MCF 10A (cell line): ENCODE data around the gene RGS16. TPM values are rescaled to one million over a fixed set of nuclear protein-coding genes. Genes with fewer than 3 reads are reported as not detected.

Experiments used
- BruUV-seq: library from RNA; stranded (reverse); fragments of 400-500 nt; replicated peaks from 2 replicates; lab custom pipeline; 2021; lab: Mats Ljungman, UMichigan
- CTCF ChIA-PET: fragments of 300-600 bp; sonication (Branson Sonifier 250); formaldehyde crosslinking; extraction: SDS; loops from one replicate; lab custom pipeline; 2021; ENCODE audit warnings: antibody characterized with exemption, inconsistent platforms; lab: Yijun Ruan, JAX
- POLR2A ChIA-PET: fragments of 300-600, 350-650 bp; sonication (Branson Sonifier 250); formaldehyde crosslinking; extraction: SDS; loops from one replicate; lab custom pipeline; 2020; ENCODE audit warnings: antibody characterized with exemption, inconsistent platforms; lab: Yijun Ruan, JAX
- DNase-seq: peaks from one replicate; pipeline ENCODE4 v3.0.0-alpha.2; 2018; ENCODE audit not compliant: unreplicated experiment
- H3K27ac Mint-ChIP-seq: one replicate; pipeline ENCODE4 v1.8.0; 2022; ENCODE audit warnings: mild to moderate bottlenecking, low read depth, mixed read lengths; ENCODE audit not compliant: unreplicated experiment
- H3K27me3 Mint-ChIP-seq: one replicate; pipeline ENCODE4 v1.8.0; 2022; ENCODE audit warnings: mixed read lengths; ENCODE audit not compliant: insufficient read depth, unreplicated experiment
- H3K36me3 Mint-ChIP-seq: one replicate; pipeline ENCODE4 v1.8.0; 2022; ENCODE audit warnings: mild to moderate bottlenecking, moderate library complexity, mixed read lengths; ENCODE audit not compliant: insufficient read depth, unreplicated experiment
- H3K4me1 Mint-ChIP-seq: one replicate; pipeline ENCODE4 v1.8.0; 2022; ENCODE audit warnings: mixed read lengths; ENCODE audit not compliant: insufficient read depth, unreplicated experiment
- H3K4me3 Mint-ChIP-seq: one replicate; pipeline ENCODE4 v1.8.0; 2022; ENCODE audit warnings: mild to moderate bottlenecking, moderate library complexity, mixed read lengths; ENCODE audit not compliant: unreplicated experiment
- H3K9me3 Mint-ChIP-seq: one replicate; pipeline ENCODE4 v1.8.0; 2022; ENCODE audit warnings: mixed read lengths; ENCODE audit not compliant: unreplicated experiment
- CTCF ChIP-seq: fragments of 200-600 bp; IDR thresholded peaks from one replicate; pipeline ENCODE4 v1.8.0; 2022; ENCODE audit warnings: antibody characterized with exemption, mild to moderate bottlenecking; ENCODE audit not compliant: unreplicated experiment
- intact Hi-C: fragments of 100-400 bp; cut with micrococcal nuclease; formaldehyde crosslinking; loops from 2 replicates; pipeline ENCODE4 v1.14.1; 2022
- total RNA-seq: library from RNA; stranded (reverse); gene quantifications from 2 replicates; pipeline ENCODE4 v1.2.3, GENCODE V29; 2022

Gene RGS16
- total RNA-seq, 1 experiment from 2014 or later: 13.7 TPM

GRCh38 chr1:182611787-182612186, 7.6 kb upstream of the RGS16 start:
- intact Hi-C loops: loop anchor here (10.0 kb wide), 1 partner anchor 1427 kb away; no protein-coding TSS in a partner anchor
- H3K9me3 Mint-ChIP-seq: no peaks in the 10 kb centered on the region
- no peak overlapping the region for H3K4me3 Mint-ChIP-seq
- H3K4me1 Mint-ChIP-seq: peaks cover 19% of the 10 kb centered on the region
- ChIA-PET POLR2A (interaction anchor here (1.2 kb wide), 1 partner anchor 8 kb away, joined by 4 read pairs; no protein-coding TSS in a partner anchor), CTCF (interaction anchor here (0.6 to 4.2 kb wide), 13 partner anchors 8 to 566 kb away, joined by 3 to 24 read pairs (median 3); no protein-coding TSS in a partner anchor)
- no peaks in the 10 kb centered on the region for H3K27me3 Mint-ChIP-seq
- no peak overlapping the region for H3K27ac Mint-ChIP-seq
- H3K36me3 Mint-ChIP-seq: no peaks in the 10 kb centered on the region
- no TSS peak for BruUV-seq
- no peak for TF ChIP-seq CTCF
- no peak for DNase-seq

GRCh38 chr1:182611326-182611725, 7.1 kb upstream of the RGS16 start:
- no peak for TF ChIP-seq CTCF
- BruUV-seq: no TSS peak
- no peak overlapping the region for H3K4me3 Mint-ChIP-seq
- POLR2A ChIA-PET: no interaction called here
- no peaks in the 10 kb centered on the region for H3K27me3 Mint-ChIP-seq
- no peaks in the 10 kb centered on the region for H3K9me3 Mint-ChIP-seq
- intact Hi-C loops: loop anchor here (10.0 kb wide), 1 partner anchor 1427 kb away; no protein-coding TSS in a partner anchor
- no peak for DNase-seq
- no peak overlapping the region for H3K27ac Mint-ChIP-seq
- CTCF ChIA-PET: interaction anchor here (0.6 to 4.2 kb wide), 6 partner anchors 9 to 566 kb away, joined by 3 to 24 read pairs (median 5); no protein-coding TSS in a partner anchor
- peaks cover 14% of the 10 kb centered on the region for H3K4me1 Mint-ChIP-seq
- H3K36me3 Mint-ChIP-seq: no peaks in the 10 kb centered on the region

- H3K4me3 Mint-ChIP-seq: no peak overlapping the region
- DNase-seq: no peak
- H3K9me3 Mint-ChIP-seq: no peaks in the 10 kb centered on the region
- peaks cover 8% of the 10 kb centered on the region for H3K4me1 Mint-ChIP-seq
- BruUV-seq: no TSS peak
- no peaks in the 10 kb centered on the region for H3K36me3 Mint-ChIP-seq
- no peaks in the 10 kb centered on the region for H3K27me3 Mint-ChIP-seq
- intact Hi-C loops: loop anchor here (10.0 kb wide), 1 partner anchor 1426 kb away; no protein-coding TSS in a partner anchor
- POLR2A ChIA-PET: no interaction called here
- no peak overlapping the region for H3K27ac Mint-ChIP-seq
- no peak for TF ChIP-seq CTCF
- CTCF ChIA-PET: interaction anchor here (23.4 kb wide), 1 partner anchor 177 kb away, joined by 991 read pairs; the partner anchor contains the start of gene NPL
These were observed 6.5 kb upstream of the RGS16 start for GRCh38 chr1:182610606-182611194.

- BruUV-seq: no TSS peak
- Mint-ChIP-seq H3K27ac (no peak overlapping the region), H3K36me3 (no peaks in the 10 kb centered on the region), H3K4me3 (no peak overlapping the region), H3K4me1 (peaks cover 6% of the 10 kb centered on the region), H3K27me3 (no peaks in the 10 kb centered on the region), H3K9me3 (no peaks in the 10 kb centered on the region)
- POLR2A ChIA-PET: interaction anchor here (0.6 to 0.7 kb wide), 2 partner anchors 11 to 158 kb away, joined by 3 to 4 read pairs; no protein-coding TSS in a partner anchor
- CTCF ChIA-PET: interaction anchor here (0.5 to 23.4 kb wide), 6 partner anchors 14 to 201 kb away, joined by 3 to 991 read pairs (median 4); partner anchors contain the start of gene NPL
- intact Hi-C loops: no loop called here
- DNase-seq: no peak
- TF ChIP-seq CTCF: no peak
These were observed 4.8 kb upstream of the RGS16 start for GRCh38 chr1:182608845-182609610.
